Astrocyte (in vitro differentiated cells and primary cell): ENCODE results near the gene GAR1.

Experiments
- EZH2 ChIP-seq: IDR thresholded peaks from 2 replicates; pipeline ENCODE4 v1.6.1; 2012; ENCODE audit warnings: mild to moderate bottlenecking, low read length, inconsistent platforms; ENCODE audit not compliant: insufficient read depth
- TF ChIP-seq, protein P1 (sequence below): IDR thresholded peaks from 2 replicates; pipeline ENCODE4 v1.5.1; 2011; ENCODE audit warnings: low read depth, mild to moderate bottlenecking, inconsistent platforms, low read length, moderate library complexity; ENCODE audit not compliant: insufficient read depth

DNA sequence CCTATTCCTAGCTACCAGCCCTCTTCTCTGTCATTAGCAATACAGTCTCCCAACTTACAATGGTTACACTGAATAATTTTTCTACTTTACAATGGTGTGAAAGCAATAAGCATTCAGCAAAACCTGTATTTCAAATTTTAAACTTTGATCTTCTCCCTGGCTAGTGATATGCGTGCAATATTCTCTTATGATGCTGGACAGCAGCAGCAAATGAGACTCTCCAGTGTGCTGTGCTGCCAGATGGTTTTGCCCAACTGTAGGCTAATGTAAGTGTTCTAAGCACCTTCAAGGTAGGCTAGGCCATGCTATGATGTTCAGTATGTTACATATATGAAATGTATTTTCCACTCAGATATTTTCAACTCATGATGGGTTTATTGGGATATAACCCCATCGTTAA is 5.9 kb upstream of the GAR1 start:
- TF ChIP-seq, protein P1, sequence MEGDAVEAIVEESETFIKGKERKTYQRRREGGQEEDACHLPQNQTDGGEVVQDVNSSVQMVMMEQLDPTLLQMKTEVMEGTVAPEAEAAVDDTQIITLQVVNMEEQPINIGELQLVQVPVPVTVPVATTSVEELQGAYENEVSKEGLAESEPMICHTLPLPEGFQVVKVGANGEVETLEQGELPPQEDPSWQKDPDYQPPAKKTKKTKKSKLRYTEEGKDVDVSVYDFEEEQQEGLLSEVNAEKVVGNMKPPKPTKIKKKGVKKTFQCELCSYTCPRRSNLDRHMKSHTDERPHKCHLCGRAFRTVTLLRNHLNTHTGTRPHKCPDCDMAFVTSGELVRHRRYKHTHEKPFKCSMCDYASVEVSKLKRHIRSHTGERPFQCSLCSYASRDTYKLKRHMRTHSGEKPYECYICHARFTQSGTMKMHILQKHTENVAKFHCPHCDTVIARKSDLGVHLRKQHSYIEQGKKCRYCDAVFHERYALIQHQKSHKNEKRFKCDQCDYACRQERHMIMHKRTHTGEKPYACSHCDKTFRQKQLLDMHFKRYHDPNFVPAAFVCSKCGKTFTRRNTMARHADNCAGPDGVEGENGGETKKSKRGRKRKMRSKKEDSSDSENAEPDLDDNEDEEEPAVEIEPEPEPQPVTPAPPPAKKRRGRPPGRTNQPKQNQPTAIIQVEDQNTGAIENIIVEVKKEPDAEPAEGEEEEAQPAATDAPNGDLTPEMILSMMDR = no peak
- TF ChIP-seq EZH2 = no peak
